HEK293T (cell line): Measurements from ENCODE around the gene OR51T1.

ENCODE experiments used
- CTBP1 ChIP-seq: fragments of 450-650 bp; IDR thresholded peaks from 2 replicates; pipeline ENCODE4 v1.6.1; 2016; ENCODE audit warnings: borderline replicate concordance
- ELF4 ChIP-seq: fragments of 450-650 bp; IDR thresholded peaks from 2 replicates; pipeline ENCODE4 v1.6.1; 2017; ENCODE audit warnings: antibody characterized with exemption
- FOXA1 ChIP-seq: fragments of 450-650 bp; IDR thresholded peaks from 2 replicates; pipeline ENCODE4 v1.6.1; 2016; ENCODE audit warnings: mild to moderate bottlenecking
- FOXK2 ChIP-seq: fragments of 450-650 bp; IDR thresholded peaks from 2 replicates; pipeline ENCODE4 v1.6.1; 2016; ENCODE audit warnings: mild to moderate bottlenecking
- FOXM1 ChIP-seq: fragments of 450-650 bp; IDR thresholded peaks from 2 replicates; pipeline ENCODE4 v1.6.1; 2017; ENCODE audit warnings: mild to moderate bottlenecking, borderline replicate concordance
- HDGF ChIP-seq: fragments of 450-650 bp; IDR thresholded peaks from 2 replicates; pipeline ENCODE4 v1.6.1; 2017; ENCODE audit warnings: antibody characterized with exemption, borderline replicate concordance
- L3MBTL2 ChIP-seq: fragments of 450-650 bp; conservative IDR thresholded peaks from 2 replicates; pipeline ENCODE4 v1.6.1; 2016; ENCODE audit warnings: mild to moderate bottlenecking
- NFRKB ChIP-seq: fragments of 450-650 bp; IDR thresholded peaks from 2 replicates; pipeline ENCODE4 v1.6.1; 2016; ENCODE audit warnings: mild to moderate bottlenecking, moderate library complexity
- SP1 ChIP-seq: fragments of 450-650 bp; IDR thresholded peaks from 2 replicates; pipeline ENCODE4 v1.6.1; 2017
- SUZ12 ChIP-seq: fragments of 450-650 bp; IDR thresholded peaks from 2 replicates; pipeline ENCODE4 v1.6.1; 2016; ENCODE audit warnings: mild to moderate bottlenecking

GRCh38 chr11:4887591-4887990 is 5.9 kb downstream of the OR51T1 start:
- TF ChIP-seq FOXK2 (no peak), L3MBTL2 (no peak), NFRKB (no peak), SP1 (no peak), SUZ12 (no peak), ELF4 (no peak), HDGF (no peak), FOXM1 (no peak), CTBP1 (no peak), FOXA1 (no peak)
